Fibroblast of pulmonary artery (primary cell): ENCODE data around the gene RACK1.

Experiments
- DNase-seq: peaks from one replicate; pipeline ENCODE4 v3.0.0-alpha.2; 2010; ENCODE audit warnings: low read depth
- H3K4me3 ChIP-seq: replicated peaks from 2 replicates; pipeline ENCODE4 v1.5.1; 2011; ENCODE audit warnings: low read depth, mild to moderate bottlenecking, control low read depth, low read length, moderate library complexity
- TF ChIP-seq, protein P1 (sequence below): IDR thresholded peaks from 2 replicates; pipeline ENCODE4 v1.5.1; 2011; ENCODE audit warnings: mild to moderate bottlenecking, control low read depth, low read length, inconsistent platforms; ENCODE audit errors: missing control alignments

The RACK1 gene

DNA sequence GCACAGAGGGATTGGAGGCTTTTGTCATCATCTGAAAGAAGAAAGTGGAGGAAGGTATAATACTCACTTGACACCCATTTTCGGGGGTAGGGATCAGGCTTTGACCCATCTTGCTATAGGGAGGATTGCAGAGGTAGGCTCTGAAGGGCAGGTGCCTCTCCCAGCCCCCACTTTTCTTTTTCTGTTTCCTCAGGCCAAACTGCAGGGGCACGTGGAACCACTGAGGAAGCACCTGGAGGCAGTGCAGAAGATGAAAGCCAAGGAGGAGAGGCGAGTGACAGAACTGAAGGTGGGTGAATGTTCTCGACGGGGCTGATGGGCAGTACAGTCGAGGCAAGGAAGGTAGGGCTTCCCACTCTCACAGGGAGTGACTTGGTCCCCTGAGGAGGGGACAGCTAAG is 13.2 kb downstream of the RACK1 start:
- DNase-seq = no peak
- TF ChIP-seq, protein P1, sequence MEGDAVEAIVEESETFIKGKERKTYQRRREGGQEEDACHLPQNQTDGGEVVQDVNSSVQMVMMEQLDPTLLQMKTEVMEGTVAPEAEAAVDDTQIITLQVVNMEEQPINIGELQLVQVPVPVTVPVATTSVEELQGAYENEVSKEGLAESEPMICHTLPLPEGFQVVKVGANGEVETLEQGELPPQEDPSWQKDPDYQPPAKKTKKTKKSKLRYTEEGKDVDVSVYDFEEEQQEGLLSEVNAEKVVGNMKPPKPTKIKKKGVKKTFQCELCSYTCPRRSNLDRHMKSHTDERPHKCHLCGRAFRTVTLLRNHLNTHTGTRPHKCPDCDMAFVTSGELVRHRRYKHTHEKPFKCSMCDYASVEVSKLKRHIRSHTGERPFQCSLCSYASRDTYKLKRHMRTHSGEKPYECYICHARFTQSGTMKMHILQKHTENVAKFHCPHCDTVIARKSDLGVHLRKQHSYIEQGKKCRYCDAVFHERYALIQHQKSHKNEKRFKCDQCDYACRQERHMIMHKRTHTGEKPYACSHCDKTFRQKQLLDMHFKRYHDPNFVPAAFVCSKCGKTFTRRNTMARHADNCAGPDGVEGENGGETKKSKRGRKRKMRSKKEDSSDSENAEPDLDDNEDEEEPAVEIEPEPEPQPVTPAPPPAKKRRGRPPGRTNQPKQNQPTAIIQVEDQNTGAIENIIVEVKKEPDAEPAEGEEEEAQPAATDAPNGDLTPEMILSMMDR = no peak
- no peak overlapping the region for H3K4me3 ChIP-seq

DNA sequence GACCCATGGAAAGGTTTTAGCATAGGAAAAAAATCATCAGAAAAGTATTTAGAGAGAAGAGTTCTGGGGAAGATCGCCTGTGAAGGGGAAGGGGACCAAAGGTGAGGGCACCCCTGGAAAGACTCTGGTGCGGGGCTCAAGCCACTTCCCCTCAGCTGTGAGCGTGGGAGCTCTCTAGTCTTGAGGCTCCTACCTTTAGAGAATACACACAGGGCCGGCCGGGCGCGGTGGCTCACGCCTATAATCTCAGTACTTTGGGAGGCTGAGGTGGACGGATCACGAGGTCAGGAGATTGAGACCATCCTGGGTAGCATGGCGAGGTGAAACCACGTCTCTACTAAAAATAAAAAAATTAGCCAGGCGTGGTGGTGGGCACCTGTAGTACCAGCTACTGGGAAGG is 13.7 kb downstream of the RACK1 start:
- no peak overlapping the region for H3K4me3 ChIP-seq
- TF ChIP-seq, protein P1 = no peak
- DNase-seq = no peak

DNA sequence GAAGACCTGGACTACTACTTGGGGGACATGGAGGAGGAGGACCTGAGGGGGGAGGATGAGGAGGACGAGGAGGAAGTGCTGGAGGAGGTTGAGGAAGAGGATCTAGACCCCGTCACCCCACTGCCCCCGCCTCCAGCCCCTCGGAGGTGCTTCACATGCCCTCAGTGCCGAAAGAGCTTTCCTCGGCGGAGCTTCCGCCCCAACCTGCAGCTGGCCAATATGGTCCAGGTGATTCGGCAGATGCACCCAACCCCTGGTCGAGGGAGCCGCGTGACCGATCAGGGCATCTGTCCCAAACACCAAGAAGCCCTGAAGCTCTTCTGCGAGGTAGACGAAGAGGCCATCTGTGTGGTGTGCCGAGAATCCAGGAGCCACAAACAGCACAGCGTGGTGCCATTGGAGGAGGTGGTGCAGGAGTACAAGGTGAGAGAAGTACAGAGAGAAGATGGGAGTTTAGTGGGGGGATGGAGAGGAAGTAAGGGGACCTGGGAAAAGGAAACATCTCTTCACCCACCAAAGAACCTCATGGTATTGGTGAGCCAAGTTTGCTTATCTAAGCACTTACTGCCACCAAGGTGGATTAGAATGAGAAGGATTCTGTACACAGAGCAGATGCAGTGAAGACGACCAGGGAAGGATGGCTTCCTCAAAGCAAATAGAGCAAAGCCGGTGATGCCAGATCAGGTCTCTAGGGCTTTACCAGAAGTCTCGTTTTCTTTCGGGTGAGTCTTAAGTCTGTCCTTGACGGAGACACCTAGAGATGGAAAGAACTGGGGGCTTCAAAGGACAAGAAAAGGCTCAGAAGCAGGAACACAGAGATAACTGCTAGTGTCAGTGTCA is 19.1 kb downstream of the RACK1 start:
- no peak for DNase-seq
- H3K4me3 ChIP-seq = peak overlapping the region; percentile 89
- TF ChIP-seq, protein P1 = no peak

DNA sequence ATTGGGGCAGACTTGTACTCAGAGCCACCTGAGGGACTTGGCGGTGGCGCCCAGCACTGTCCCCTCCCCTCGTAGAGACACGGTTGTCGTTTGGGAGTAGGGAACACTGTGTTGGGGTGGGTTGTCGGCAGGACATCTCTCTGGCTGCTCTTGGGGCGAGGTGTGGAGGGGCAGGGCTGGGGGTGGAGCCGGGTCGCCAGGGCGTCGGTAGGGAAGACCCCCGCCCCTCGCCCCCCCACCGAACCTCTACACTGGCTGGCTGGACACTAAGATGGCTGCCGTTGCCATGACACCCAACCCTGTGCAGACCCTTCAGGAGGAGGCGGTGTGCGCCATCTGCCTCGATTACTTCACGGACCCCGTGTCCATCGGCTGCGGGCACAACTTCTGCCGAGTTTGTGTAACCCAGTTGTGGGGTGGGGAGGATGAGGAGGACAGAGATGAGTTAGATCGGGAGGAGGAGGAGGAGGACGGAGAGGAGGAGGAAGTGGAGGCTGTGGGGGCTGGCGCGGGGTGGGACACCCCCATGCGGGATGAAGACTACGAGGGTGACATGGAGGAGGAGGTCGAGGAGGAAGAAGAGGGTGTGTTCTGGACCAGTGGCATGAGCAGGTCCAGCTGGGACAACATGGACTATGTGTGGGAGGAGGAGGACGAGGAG is 19.8 kb downstream of the RACK1 start:
- H3K4me3 ChIP-seq = peak overlapping the region; percentile 89
- DNase-seq = no peak

DNA sequence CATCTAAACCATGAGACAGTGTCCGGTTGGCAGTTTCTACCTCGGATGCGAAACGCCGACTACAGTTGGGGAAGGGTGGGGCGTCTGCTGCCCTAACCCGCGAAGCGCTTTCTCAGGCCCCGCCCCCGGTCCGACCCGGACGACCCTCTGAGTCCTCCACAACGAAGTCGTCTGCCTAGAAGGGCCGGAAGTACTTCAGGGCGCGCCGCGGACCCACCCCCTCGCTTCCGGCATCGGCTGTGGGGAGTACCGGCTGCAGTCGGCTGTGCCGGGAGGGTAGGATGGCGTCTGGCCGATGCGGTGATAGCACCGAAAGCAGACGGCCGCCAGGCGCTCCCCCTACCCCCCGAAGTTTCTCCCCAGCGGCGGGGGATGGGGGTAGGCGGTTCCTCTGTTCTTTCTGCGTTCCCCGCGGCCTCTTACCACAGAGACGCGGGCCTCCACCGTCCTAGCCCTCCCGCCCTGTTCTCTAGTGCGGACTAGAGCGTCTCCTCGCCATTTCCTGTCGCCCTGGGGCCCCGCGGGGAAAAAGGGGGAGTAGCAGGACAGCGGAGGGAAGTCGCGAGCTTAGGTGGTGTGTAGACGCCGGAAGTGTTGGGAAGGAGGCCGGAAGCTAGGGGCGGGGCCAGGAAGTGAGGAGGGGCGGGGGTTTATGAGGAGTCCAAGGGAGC is 20.5 kb downstream of the RACK1 start, which contains the start of gene TRIM41:
Gene TRIM41, plus strand, starts transcription at position 224 of the 671 bp plus-strand sequence. CDS start 719 bp downstream, outside the sequence.
- peak within 1 kb of the TSS; percentile 89 for H3K4me3 ChIP-seq
- TF ChIP-seq, protein P1 = peak; percentile 16
- DNase-seq = peak; percentile 99

More for the DNA sequence above, 19.8 kb downstream of the RACK1 start:
- TF ChIP-seq, protein P1 = no peak

DNA sequence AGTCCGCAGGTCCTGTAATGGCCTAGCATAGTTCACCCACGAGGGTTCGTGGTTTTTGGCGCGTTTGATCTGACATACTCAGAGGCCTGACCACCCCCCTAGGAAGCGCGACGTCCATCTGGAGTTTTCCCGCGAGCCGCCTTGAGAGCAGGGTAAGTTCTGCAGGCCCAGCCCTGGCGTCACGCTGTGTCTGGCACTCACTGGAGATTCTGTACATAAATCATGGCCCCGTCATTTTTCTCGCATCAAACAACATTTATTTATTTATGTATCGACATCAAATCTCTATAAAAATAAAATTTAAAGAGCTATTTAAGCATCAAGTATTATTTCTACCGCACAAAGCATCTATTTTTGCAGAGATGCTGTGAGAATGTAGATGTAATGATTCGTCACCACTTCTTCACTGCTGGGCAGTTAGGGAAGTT is 21.1 kb downstream of the RACK1 start:
- no peak for DNase-seq
- H3K4me3 ChIP-seq = peak overlapping the region; percentile 89
- TF ChIP-seq, protein P1 = no peak
